ENCODE measurements around the gene ESYT3.

The ESYT3 gene

GRCh38 chr3:138455801-138456716 is 21.6 kb downstream of the ESYT3 start:
- H3K27ac ChIP-seq, result no peak overlapping the region
- no peak for TF ChIP-seq ZFX (IDR thresholded peaks at IDR 0.05)
- TF ChIP-seq, protein P1, sequence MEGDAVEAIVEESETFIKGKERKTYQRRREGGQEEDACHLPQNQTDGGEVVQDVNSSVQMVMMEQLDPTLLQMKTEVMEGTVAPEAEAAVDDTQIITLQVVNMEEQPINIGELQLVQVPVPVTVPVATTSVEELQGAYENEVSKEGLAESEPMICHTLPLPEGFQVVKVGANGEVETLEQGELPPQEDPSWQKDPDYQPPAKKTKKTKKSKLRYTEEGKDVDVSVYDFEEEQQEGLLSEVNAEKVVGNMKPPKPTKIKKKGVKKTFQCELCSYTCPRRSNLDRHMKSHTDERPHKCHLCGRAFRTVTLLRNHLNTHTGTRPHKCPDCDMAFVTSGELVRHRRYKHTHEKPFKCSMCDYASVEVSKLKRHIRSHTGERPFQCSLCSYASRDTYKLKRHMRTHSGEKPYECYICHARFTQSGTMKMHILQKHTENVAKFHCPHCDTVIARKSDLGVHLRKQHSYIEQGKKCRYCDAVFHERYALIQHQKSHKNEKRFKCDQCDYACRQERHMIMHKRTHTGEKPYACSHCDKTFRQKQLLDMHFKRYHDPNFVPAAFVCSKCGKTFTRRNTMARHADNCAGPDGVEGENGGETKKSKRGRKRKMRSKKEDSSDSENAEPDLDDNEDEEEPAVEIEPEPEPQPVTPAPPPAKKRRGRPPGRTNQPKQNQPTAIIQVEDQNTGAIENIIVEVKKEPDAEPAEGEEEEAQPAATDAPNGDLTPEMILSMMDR (conservative IDR thresholded peaks at IDR 0.05), result no peak

GRCh38 chr3:138456961-138457862 is 22.8 kb downstream of the ESYT3 start:
- H3K27ac ChIP-seq, result no peak overlapping the region
- no peak for TF ChIP-seq ZFX (IDR thresholded peaks at IDR 0.05)
- TF ChIP-seq, protein P1 (conservative IDR thresholded peaks at IDR 0.05), result no peak

DNA sequence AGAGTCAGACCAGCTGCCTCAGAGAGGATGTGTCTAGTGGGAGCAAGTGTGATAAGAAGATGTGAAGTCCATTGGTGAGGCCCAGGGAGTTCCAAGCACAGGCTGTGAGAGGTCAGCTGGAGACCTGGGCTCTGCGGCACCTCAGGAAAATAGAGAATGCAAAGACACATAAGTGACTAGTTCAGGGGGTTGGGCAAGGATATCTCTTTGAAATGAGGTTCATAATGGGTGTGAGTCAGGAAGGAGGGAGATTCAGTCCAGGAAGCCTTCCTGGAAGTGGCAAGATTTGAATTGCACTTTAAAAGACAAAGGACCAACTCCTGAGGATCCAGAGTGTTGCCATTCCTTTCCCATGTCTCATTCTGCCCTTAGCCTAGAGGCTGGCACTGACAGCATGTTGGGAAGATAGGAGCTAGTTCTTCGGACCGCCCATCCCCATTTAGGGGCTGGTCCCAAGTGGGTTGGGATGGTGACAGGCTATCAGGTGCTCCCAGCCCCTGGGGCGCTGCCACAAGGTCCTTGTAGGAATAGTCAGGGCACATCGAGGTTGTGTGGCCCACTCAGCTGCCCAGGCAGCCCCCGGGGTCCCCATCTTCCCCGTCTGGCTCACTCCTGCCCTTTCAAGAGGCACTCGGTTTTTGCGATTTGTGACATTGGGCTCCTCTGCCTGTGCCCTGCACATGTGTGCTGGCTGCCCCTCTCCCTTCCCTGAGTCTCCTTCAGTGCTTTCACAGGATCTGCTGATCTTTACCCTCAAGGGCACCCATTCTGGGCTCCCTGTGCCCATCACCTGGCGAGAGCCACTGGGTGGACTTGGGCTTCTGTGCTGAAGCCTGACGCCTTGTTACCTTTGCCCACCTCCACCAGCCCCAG is 23.7 kb downstream of the ESYT3 start:
- TF ChIP-seq ZFX (IDR thresholded peaks at IDR 0.05), result no peak
- TF ChIP-seq, protein P1 (conservative IDR thresholded peaks at IDR 0.05), result no peak
- no peak overlapping the region for H3K27ac ChIP-seq

GRCh38 chr3:138458774-138459499 is 24.5 kb downstream of the ESYT3 start:
- TF ChIP-seq, protein P1 (conservative IDR thresholded peaks at IDR 0.05), result no peak
- TF ChIP-seq ZFX (IDR thresholded peaks at IDR 0.05), result no peak

DNA sequence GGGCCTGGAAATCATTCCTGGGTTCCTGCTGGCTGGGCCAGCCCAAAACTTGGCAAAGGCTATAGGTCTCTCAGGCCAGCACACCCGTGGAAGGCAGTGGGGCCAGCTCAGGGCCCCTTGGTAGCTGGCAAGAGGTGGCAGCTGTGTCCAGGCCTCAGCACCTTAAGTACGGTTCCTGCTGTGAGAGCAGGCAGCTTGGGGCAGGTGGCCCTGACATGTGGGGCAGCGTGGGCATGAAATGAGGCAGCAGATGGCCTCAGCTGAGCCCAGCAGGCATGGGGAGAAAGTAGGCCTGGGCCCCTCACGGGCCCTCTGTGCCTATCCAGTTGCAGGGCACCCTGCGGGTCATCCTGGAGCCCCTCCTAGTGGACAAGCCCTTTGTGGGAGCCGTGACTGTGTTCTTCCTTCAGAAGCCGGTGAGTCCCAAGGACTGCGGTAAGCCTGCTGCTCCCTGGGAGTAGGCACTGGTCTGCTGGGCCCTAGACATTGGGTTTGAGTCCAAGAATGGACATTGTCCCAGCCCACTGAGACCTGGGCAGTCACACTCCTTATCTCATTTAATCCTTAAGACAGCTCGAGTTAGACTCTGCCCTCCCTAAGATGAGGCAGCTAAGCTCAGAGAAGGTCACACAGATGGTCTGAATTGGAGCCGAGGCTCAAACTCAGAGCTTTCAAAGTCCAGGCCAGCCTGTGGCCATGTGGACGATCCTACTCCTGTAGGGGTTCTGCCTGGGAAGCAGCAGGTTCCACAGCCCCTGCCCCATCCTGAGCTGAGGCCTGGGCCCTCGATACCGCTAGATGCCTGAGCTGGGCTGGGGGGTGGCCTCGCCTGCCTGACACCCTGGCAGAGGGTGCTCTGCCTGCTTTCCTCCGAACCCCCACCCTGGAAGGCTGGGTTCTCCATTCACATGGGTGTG is 25.5 kb downstream of the ESYT3 start:
- H3K27ac ChIP-seq, result no peak overlapping the region
- TF ChIP-seq, protein P1 (conservative IDR thresholded peaks at IDR 0.05), result no peak
- no peak for TF ChIP-seq ZFX (IDR thresholded peaks at IDR 0.05)

More at GRCh38 chr3:138458774-138459499, 24.5 kb downstream of the ESYT3 start:
- H3K27ac ChIP-seq, result no peak overlapping the region

All from C4-2B (cell line).